Esophagus muscularis mucosa (tissue), 3 donors: Measurements from ENCODE around the gene CKB.

ENCODE experiments used
- POLR2AphosphoS5 ChIP-seq, 2 donors: sonication (generic); formaldehyde crosslinking; IDR thresholded peaks; one replicate each; pipeline ENCODE4 v1.6.1; 2017; ENCODE audit warnings: antibody characterized with exemption in 2 of 2
- TF ChIP-seq, protein P1 (sequence below), 3 experiments: fragments of 200-600 bp in 2 of 3; fragments of 450-650 bp in 1 of 3; sonication (generic) in 2 of 3; IDR thresholded peaks; one replicate each; pipeline ENCODE4 v1.5.1; 2017 to 2019; ENCODE audit warnings: antibody characterized with exemption in 3 of 3, mild to moderate bottlenecking in 2 of 3, moderate library complexity in 1 of 3

GRCh38 chr14:103517174-103517566 is 5.5 kb downstream of the CKB start:
- TF ChIP-seq, protein P1, sequence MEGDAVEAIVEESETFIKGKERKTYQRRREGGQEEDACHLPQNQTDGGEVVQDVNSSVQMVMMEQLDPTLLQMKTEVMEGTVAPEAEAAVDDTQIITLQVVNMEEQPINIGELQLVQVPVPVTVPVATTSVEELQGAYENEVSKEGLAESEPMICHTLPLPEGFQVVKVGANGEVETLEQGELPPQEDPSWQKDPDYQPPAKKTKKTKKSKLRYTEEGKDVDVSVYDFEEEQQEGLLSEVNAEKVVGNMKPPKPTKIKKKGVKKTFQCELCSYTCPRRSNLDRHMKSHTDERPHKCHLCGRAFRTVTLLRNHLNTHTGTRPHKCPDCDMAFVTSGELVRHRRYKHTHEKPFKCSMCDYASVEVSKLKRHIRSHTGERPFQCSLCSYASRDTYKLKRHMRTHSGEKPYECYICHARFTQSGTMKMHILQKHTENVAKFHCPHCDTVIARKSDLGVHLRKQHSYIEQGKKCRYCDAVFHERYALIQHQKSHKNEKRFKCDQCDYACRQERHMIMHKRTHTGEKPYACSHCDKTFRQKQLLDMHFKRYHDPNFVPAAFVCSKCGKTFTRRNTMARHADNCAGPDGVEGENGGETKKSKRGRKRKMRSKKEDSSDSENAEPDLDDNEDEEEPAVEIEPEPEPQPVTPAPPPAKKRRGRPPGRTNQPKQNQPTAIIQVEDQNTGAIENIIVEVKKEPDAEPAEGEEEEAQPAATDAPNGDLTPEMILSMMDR (IDR thresholded peaks at IDR 0.05) = no peak
- TF ChIP-seq POLR2AphosphoS5 (IDR thresholded peaks at IDR 0.05) = no peak
